Epidermal melanocyte (primary cell): ENCODE measurements around the gene OPTC.

Source experiments
- DNase-seq: peaks from one replicate; pipeline ENCODE4 v3.0.0; 2011; ENCODE audit warnings: low spot score; ENCODE audit not compliant: insufficient read length

The OPTC gene

GRCh38 chr1:203557390-203557789, 63.4 kb downstream of the OPTC start:
- DNase-seq, result no peak

- no peak for DNase-seq
Measured at GRCh38 chr1:203558064-203558760, 64.3 kb downstream of the OPTC start.
